HK-2 (cell line): ENCODE data around the gene SCN3A.

Experiments
- DNase-seq: peaks from one replicate; pipeline ENCODE4 v3.0.0-alpha.2; 2018; ENCODE audit not compliant: unreplicated experiment

SCN3A gene

GRCh38 chr2:165112133-165112573 is 91.7 kb downstream of the SCN3A start:
- DNase-seq, result no peak

- DNase-seq, result no peak
These were observed 93.5 kb downstream of the SCN3A start for GRCh38 chr2:165110394-165110793.

GRCh38 chr2:165109915-165110314 is 93.9 kb downstream of the SCN3A start:
- no peak for DNase-seq

- DNase-seq, result no peak
These were observed 97.9 kb downstream of the SCN3A start for GRCh38 chr2:165105926-165106325.

- no peak for DNase-seq
These were observed 115.6 kb downstream of the SCN3A start for GRCh38 chr2:165087933-165088901.

GRCh38 chr2:165086337-165086736 is 117.5 kb downstream of the SCN3A start:
- no peak for DNase-seq

GRCh38 chr2:165083326-165083725 is 120.5 kb downstream of the SCN3A start:
- DNase-seq, result no peak

- no peak for DNase-seq
These were observed 121.4 kb downstream of the SCN3A start for GRCh38 chr2:165082479-165082878.

- DNase-seq, result no peak
These were observed 122.6 kb downstream of the SCN3A start for GRCh38 chr2:165081276-165081675.

- DNase-seq, result no peak
These were observed 124.4 kb downstream of the SCN3A start for GRCh38 chr2:165079432-165079831.

GRCh38 chr2:165078913-165079312 is 124.9 kb downstream of the SCN3A start:
- no peak for DNase-seq

GRCh38 chr2:165074884-165075283 is 129.0 kb downstream of the SCN3A start:
- no peak for DNase-seq

- no peak for DNase-seq
These were observed 129.5 kb downstream of the SCN3A start for GRCh38 chr2:165074323-165074722.

GRCh38 chr2:165070076-165070475 is 133.8 kb downstream of the SCN3A start:
- no peak for DNase-seq

GRCh38 chr2:165069151-165069550 is 134.7 kb downstream of the SCN3A start:
- DNase-seq, result no peak

- no peak for DNase-seq
These were observed 135.4 kb downstream of the SCN3A start for GRCh38 chr2:165068487-165068757.

GRCh38 chr2:165067643-165068486 is 136.0 kb downstream of the SCN3A start:
- DNase-seq, result no peak

GRCh38 chr2:165064743-165065142 is 139.1 kb downstream of the SCN3A start:
- no peak for DNase-seq

- no peak for DNase-seq
These were observed 143.4 kb downstream of the SCN3A start for GRCh38 chr2:165060411-165060810.

- no peak for DNase-seq
These were observed 145.2 kb downstream of the SCN3A start for GRCh38 chr2:165058476-165059265.

GRCh38 chr2:165057931-165058330 is 145.9 kb downstream of the SCN3A start:
- no peak for DNase-seq

GRCh38 chr2:165057308-165057707 is 146.5 kb downstream of the SCN3A start:
- DNase-seq, result no peak
